Breast epithelium (tissue), 3 donors: Measurements from ENCODE around the gene C19orf25.

Source experiments
- CTCF ChIP-seq, 3 donors: fragments of 450-650 bp; IDR thresholded peaks; one replicate each; pipeline ENCODE4 v1.5.1; 2016 to 2017; ENCODE audit warnings: antibody characterized with exemption in 3 of 3, mild to moderate bottlenecking in 3 of 3, moderate library complexity in 3 of 3
- POLR2A ChIP-seq: fragments of 450-650 bp; IDR thresholded peaks from one replicate; pipeline ENCODE4 v1.6.1; 2016; ENCODE audit warnings: antibody characterized with exemption, mild to moderate bottlenecking, moderate library complexity
- POLR2AphosphoS5 ChIP-seq, 3 donors: sonication (generic); formaldehyde crosslinking; IDR thresholded peaks; one replicate each; pipeline ENCODE4 v1.6.1; 2017; ENCODE audit warnings: antibody characterized with exemption in 3 of 3

- no peak for TF ChIP-seq POLR2AphosphoS5 (IDR thresholded peaks at IDR 0.05)
- TF ChIP-seq CTCF (IDR thresholded peaks at IDR 0.05), result no peak
- TF ChIP-seq POLR2A, result no peak
Measured at GRCh38 chr19:1441677-1442438, 37.2 kb downstream of the C19orf25 start.
